Measurements from ENCODE around the gene POLR2I. TPM values are rescaled to one million over a fixed set of nuclear protein-coding genes. Genes with fewer than 3 reads are reported as not detected.

Gene POLR2I
- polyA plus RNA-seq, 1 donor from 2014 or later, result 159 TPM

DNA sequence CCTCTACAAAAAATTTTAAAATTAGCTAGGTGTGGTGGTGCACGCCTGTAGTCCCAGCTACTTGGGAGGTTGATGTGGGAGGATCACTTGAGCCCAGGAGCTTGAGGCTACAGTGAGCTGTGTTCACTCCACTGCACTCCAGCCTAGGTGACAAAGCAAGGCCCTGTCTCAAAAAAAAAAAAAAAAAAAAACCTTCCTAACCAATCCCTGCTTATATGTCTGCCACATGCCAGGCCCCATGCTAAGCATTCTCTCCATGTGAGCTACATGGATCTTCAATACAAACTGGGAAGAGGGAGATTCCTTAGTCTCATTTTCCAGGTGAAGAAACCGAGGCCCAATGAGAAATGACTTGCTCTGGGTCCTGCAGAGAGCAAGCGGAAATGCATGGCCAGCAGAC is 6.0 kb downstream of the POLR2I start:
- H3K36me3 ChIP-seq (ENCODE audit: insufficient read depth, low read length), result no peaks in the 10 kb centered on the region
- H3K9ac ChIP-seq (ENCODE audit: low read length), result no peak overlapping the region
- no peak overlapping the region for H3K27ac ChIP-seq (ENCODE audit: low read length)
- no peaks in the 10 kb centered on the region for H3F3A ChIP-seq (ENCODE audit: insufficient read depth, low read length, poor library complexity, severe bottlenecking)
- H3K4me3 ChIP-seq (ENCODE audit: low read length), result no peak overlapping the region
- TF ChIP-seq EZH2 (IDR thresholded peaks at IDR 0.05; ENCODE audit: borderline replicate concordance, insufficient read depth, low read length, poor library complexity, severe bottlenecking) (no peak), MXI1 (conservative IDR thresholded peaks at IDR 0.05; ENCODE audit: poor library complexity, severe bottlenecking) (no peak), POLR2AphosphoS5 (IDR thresholded peaks at IDR 0.05) (no peak), SMC3 (conservative IDR thresholded peaks at IDR 0.05; ENCODE audit: poor library complexity) (no peak), TAF1 (IDR thresholded peaks at IDR 0.05; ENCODE audit: low read depth) (no peak), RAD21 (conservative IDR thresholded peaks at IDR 0.05) (no peak), EP300 (conservative IDR thresholded peaks at IDR 0.05; ENCODE audit: poor library complexity, severe bottlenecking) (no peak)
- TF ChIP-seq, protein P1, sequence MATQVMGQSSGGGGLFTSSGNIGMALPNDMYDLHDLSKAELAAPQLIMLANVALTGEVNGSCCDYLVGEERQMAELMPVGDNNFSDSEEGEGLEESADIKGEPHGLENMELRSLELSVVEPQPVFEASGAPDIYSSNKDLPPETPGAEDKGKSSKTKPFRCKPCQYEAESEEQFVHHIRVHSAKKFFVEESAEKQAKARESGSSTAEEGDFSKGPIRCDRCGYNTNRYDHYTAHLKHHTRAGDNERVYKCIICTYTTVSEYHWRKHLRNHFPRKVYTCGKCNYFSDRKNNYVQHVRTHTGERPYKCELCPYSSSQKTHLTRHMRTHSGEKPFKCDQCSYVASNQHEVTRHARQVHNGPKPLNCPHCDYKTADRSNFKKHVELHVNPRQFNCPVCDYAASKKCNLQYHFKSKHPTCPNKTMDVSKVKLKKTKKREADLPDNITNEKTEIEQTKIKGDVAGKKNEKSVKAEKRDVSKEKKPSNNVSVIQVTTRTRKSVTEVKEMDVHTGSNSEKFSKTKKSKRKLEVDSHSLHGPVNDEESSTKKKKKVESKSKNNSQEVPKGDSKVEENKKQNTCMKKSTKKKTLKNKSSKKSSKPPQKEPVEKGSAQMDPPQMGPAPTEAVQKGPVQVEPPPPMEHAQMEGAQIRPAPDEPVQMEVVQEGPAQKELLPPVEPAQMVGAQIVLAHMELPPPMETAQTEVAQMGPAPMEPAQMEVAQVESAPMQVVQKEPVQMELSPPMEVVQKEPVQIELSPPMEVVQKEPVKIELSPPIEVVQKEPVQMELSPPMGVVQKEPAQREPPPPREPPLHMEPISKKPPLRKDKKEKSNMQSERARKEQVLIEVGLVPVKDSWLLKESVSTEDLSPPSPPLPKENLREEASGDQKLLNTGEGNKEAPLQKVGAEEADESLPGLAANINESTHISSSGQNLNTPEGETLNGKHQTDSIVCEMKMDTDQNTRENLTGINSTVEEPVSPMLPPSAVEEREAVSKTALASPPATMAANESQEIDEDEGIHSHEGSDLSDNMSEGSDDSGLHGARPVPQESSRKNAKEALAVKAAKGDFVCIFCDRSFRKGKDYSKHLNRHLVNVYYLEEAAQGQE (IDR thresholded peaks at IDR 0.05; ENCODE audit: borderline replicate concordance), result no peak
- TF ChIP-seq, protein P2, sequence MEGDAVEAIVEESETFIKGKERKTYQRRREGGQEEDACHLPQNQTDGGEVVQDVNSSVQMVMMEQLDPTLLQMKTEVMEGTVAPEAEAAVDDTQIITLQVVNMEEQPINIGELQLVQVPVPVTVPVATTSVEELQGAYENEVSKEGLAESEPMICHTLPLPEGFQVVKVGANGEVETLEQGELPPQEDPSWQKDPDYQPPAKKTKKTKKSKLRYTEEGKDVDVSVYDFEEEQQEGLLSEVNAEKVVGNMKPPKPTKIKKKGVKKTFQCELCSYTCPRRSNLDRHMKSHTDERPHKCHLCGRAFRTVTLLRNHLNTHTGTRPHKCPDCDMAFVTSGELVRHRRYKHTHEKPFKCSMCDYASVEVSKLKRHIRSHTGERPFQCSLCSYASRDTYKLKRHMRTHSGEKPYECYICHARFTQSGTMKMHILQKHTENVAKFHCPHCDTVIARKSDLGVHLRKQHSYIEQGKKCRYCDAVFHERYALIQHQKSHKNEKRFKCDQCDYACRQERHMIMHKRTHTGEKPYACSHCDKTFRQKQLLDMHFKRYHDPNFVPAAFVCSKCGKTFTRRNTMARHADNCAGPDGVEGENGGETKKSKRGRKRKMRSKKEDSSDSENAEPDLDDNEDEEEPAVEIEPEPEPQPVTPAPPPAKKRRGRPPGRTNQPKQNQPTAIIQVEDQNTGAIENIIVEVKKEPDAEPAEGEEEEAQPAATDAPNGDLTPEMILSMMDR (IDR thresholded peaks at IDR 0.05; ENCODE audit: poor library complexity, severe bottlenecking), result no peak
- H3K9me3 ChIP-seq (ENCODE audit: low read length), result no peaks in the 10 kb centered on the region
- H3K4me2 ChIP-seq (ENCODE audit: low read length), result no peak overlapping the region
- peaks cover under 1% of the 10 kb centered on the region for H3K79me2 ChIP-seq (replicated peaks; ENCODE audit: insufficient read depth, low read length)
- no peaks in the 10 kb centered on the region for H3K27me3 ChIP-seq (ENCODE audit: insufficient read depth, low read depth, low read length)
- H3K9me2 ChIP-seq (ENCODE audit: insufficient read depth, low read length), result no peaks in the 10 kb centered on the region
- H4K20me1 ChIP-seq (ENCODE audit: insufficient read depth), result no peaks in the 10 kb centered on the region
- H2AFZ ChIP-seq (ENCODE audit: low read depth, low read length), result no peak overlapping the region

DNA sequence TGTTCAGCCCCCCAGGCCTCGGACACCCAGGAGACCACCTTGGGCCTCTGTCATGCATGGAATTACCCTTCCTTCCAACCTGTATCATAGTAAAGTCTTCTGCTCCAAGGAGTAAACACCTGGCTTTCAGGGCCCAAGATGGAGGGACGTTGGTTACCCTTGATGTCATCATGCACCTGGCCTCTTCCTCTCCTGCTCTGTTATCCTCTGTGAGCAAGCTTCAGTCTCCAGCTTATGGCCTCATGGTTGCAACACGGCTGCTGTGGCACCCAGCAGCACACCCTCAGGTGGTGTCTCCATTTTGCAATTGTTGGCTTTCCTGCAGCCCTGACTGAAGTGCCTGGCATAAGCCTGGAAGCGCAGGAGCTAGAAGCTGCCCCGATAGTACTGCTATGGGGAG is 7.7 kb downstream of the POLR2I start:
- TF ChIP-seq TAF1 (IDR thresholded peaks at IDR 0.05; ENCODE audit: low read depth) (no peak), RAD21 (conservative IDR thresholded peaks at IDR 0.05) (no peak), POLR2AphosphoS5 (IDR thresholded peaks at IDR 0.05) (no peak), SMC3 (conservative IDR thresholded peaks at IDR 0.05; ENCODE audit: poor library complexity) (no peak)
- TF ChIP-seq, protein P1 (IDR thresholded peaks at IDR 0.05; ENCODE audit: borderline replicate concordance), result no peak
- no peaks in the 10 kb centered on the region for H3K36me3 ChIP-seq (ENCODE audit: insufficient read depth, low read length)
- no peak overlapping the region for H3K27ac ChIP-seq (ENCODE audit: low read length)

More for the DNA sequence above, 7.7 kb downstream of the POLR2I start:
- no peaks in the 10 kb centered on the region for H3F3A ChIP-seq (ENCODE audit: insufficient read depth, low read length, poor library complexity, severe bottlenecking)
- no peaks in the 10 kb centered on the region for H3K79me2 ChIP-seq (replicated peaks; ENCODE audit: insufficient read depth, low read length)
- no peaks in the 10 kb centered on the region for H4K20me1 ChIP-seq (ENCODE audit: insufficient read depth)
- no peaks in the 10 kb centered on the region for H3K27me3 ChIP-seq (ENCODE audit: insufficient read depth, low read depth, low read length)
- no peaks in the 10 kb centered on the region for H3K9me3 ChIP-seq (ENCODE audit: low read length)
- no peak overlapping the region for H3K4me2 ChIP-seq (ENCODE audit: low read length)
- no peaks in the 10 kb centered on the region for H3K9me2 ChIP-seq (ENCODE audit: insufficient read depth, low read length)
- H3K4me3 ChIP-seq (ENCODE audit: low read length), result no peak overlapping the region
- H3K9ac ChIP-seq (ENCODE audit: low read length), result no peak overlapping the region
- no peak overlapping the region for H2AFZ ChIP-seq (ENCODE audit: low read depth, low read length)

Measured in neural cell (in vitro differentiated cells).